ENCODE measurements around the gene BCL2L13.

DNA sequence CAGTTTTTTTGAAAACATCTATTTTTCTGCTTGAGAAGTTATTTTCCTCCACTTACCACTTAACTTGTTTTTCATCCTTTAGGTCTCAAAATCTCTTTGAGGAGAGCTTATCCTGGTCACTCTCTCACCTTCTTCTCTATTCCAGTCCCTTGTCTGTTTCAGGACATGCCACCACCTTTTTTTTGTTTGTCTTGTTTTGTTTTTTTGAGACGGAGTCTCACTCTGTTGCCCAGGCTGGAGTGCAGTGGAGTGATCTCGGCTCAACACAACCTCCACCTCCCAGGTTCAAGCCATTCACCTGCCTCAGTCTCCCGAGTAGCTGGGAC is 4.6 kb upstream of the BCL2L13 start:
- TF ChIP-seq, protein P1, sequence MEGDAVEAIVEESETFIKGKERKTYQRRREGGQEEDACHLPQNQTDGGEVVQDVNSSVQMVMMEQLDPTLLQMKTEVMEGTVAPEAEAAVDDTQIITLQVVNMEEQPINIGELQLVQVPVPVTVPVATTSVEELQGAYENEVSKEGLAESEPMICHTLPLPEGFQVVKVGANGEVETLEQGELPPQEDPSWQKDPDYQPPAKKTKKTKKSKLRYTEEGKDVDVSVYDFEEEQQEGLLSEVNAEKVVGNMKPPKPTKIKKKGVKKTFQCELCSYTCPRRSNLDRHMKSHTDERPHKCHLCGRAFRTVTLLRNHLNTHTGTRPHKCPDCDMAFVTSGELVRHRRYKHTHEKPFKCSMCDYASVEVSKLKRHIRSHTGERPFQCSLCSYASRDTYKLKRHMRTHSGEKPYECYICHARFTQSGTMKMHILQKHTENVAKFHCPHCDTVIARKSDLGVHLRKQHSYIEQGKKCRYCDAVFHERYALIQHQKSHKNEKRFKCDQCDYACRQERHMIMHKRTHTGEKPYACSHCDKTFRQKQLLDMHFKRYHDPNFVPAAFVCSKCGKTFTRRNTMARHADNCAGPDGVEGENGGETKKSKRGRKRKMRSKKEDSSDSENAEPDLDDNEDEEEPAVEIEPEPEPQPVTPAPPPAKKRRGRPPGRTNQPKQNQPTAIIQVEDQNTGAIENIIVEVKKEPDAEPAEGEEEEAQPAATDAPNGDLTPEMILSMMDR (IDR thresholded peaks at IDR 0.05): no peak
- TF ChIP-seq POLR2A (IDR thresholded peaks at IDR 0.05): no peak
- no peak for TF ChIP-seq POLR2AphosphoS5 (IDR thresholded peaks at IDR 0.05)
